ENCODE data around the gene PRKG2. TPM values are rescaled to one million over a fixed set of nuclear protein-coding genes. Genes with fewer than 3 reads are reported as not detected.

The PRKG2 gene
- total RNA-seq, 2 experiments from 2014 or later: 1.0 to 1.1 TPM

DNA sequence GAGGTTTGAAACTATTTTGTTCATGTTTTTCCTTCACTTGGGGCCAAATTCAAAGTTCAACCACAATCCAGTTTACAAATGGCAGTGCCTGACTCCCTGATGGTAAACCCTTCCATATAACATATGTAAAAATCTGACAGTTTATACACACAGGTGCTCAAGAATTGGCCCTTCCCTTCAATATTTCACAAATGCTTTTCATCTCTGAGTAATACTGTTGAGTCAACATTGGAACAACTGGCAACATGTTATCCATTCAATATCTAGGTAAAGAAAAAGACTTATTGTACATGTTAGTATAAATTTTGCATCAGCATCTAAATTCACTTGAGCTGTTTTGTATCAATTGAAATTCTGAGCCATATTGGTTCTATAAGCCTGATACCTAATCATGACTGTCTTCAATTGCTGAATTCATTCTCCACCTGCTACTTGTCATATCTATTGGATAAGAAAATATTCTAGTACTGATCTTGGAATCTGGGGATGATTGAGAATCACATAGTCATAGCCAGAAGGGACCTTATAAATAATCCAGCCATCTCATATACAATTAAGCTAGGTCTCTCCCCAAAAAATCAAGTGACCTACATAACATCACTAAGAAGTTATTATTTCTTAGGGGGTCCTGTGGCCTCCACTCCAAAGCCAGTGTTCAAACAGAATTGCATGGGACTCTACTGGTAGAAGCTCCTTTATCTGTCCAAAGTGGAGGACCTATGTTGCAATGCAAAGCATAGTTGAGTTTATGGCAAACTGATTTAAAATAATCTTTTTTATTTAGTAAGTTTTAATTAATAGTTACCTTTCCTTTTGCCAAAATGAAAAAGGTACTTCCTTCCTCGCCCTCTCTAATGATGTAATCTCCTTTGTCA lies 61.9 kb downstream of the PRKG2 start:
- Histone ChIP-seq H3K4me1 (ENCODE audit: insufficient read depth, low read length, poor library complexity, severe bottlenecking) (peaks cover 7% of the 10 kb centered on the region), H3K27ac (ENCODE audit: low read depth, low read length, poor library complexity, severe bottlenecking) (no peak overlapping the region), H3K36me3 (ENCODE audit: insufficient read depth, low read length) (no peaks in the 10 kb centered on the region), H2AFZ (ENCODE audit: low read length) (peak overlapping the region; percentile 40), H3K4me2 (ENCODE audit: low read length) (peak overlapping the region; percentile 54), H3K79me2 (ENCODE audit: insufficient read depth, low read depth, low read length) (no peaks in the 10 kb centered on the region), H4K20me1 (ENCODE audit: insufficient read depth, low read length) (no peaks in the 10 kb centered on the region), H3K9me3 (ENCODE audit: low read length) (no peaks in the 10 kb centered on the region), H3K4me3 (ENCODE audit: low read depth, low read length, poor library complexity, severe bottlenecking) (peak overlapping the region; percentile 65), H3K9me2 (ENCODE audit: insufficient read depth, low read length) (no peaks in the 10 kb centered on the region)
- no peak for DNase-seq (ENCODE audit: low spot score)
- ChIA-PET POLR2A (interaction anchor here (1.1 kb wide), 1 partner anchor 9 kb away, joined by 3 read pairs; no protein-coding TSS in a partner anchor), CTCF (ENCODE audit: unreplicated experiment) (no interaction called here)
- BruUV-seq (replicated peaks): no TSS peak
- TF ChIP-seq EZH2phosphoT487 (IDR thresholded peaks at IDR 0.05; ENCODE audit: borderline replicate concordance, low read depth, low read length): no peak
- TF ChIP-seq, protein P1, sequence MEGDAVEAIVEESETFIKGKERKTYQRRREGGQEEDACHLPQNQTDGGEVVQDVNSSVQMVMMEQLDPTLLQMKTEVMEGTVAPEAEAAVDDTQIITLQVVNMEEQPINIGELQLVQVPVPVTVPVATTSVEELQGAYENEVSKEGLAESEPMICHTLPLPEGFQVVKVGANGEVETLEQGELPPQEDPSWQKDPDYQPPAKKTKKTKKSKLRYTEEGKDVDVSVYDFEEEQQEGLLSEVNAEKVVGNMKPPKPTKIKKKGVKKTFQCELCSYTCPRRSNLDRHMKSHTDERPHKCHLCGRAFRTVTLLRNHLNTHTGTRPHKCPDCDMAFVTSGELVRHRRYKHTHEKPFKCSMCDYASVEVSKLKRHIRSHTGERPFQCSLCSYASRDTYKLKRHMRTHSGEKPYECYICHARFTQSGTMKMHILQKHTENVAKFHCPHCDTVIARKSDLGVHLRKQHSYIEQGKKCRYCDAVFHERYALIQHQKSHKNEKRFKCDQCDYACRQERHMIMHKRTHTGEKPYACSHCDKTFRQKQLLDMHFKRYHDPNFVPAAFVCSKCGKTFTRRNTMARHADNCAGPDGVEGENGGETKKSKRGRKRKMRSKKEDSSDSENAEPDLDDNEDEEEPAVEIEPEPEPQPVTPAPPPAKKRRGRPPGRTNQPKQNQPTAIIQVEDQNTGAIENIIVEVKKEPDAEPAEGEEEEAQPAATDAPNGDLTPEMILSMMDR (conservative IDR thresholded peaks at IDR 0.05; ENCODE audit: low read length): no peak
- intact Hi-C loops (cut with micrococcal nuclease; ENCODE audit: unreplicated experiment): no loop called here

GRCh38 chr4:81149976-81150375 lies 65.0 kb downstream of the PRKG2 start:
- no peaks in the 10 kb centered on the region for H4K20me1 ChIP-seq (ENCODE audit: insufficient read depth, low read length)
- no peak overlapping the region for H3K4me3 ChIP-seq (ENCODE audit: low read depth, low read length, poor library complexity, severe bottlenecking)
- intact Hi-C loops (cut with micrococcal nuclease; ENCODE audit: unreplicated experiment): no loop called here
- no peak for DNase-seq (ENCODE audit: low spot score)
- H3K4me2 ChIP-seq (ENCODE audit: low read length): no peak overlapping the region
- ChIA-PET POLR2A (no interaction called here), CTCF (ENCODE audit: unreplicated experiment) (no interaction called here)
- no peaks in the 10 kb centered on the region for H3K9me2 ChIP-seq (ENCODE audit: insufficient read depth, low read length)
- no peaks in the 10 kb centered on the region for H3K9me3 ChIP-seq (ENCODE audit: low read length)
- H3K36me3 ChIP-seq (ENCODE audit: insufficient read depth, low read length): no peaks in the 10 kb centered on the region
- no peaks in the 10 kb centered on the region for H3K79me2 ChIP-seq (ENCODE audit: insufficient read depth, low read depth, low read length)
- no peak overlapping the region for H3K27ac ChIP-seq (ENCODE audit: low read depth, low read length, poor library complexity, severe bottlenecking)
- H3K4me1 ChIP-seq (ENCODE audit: insufficient read depth, low read length, poor library complexity, severe bottlenecking): peaks cover 7% of the 10 kb centered on the region
- H2AFZ ChIP-seq (ENCODE audit: low read length): no peak overlapping the region
- TF ChIP-seq EZH2phosphoT487 (IDR thresholded peaks at IDR 0.05; ENCODE audit: borderline replicate concordance, low read depth, low read length): no peak
- TF ChIP-seq, protein P1 (conservative IDR thresholded peaks at IDR 0.05; ENCODE audit: low read length): no peak
- no TSS peak for BruUV-seq (replicated peaks)

- H2AFZ ChIP-seq (ENCODE audit: low read length): no peak overlapping the region
- intact Hi-C loops (cut with micrococcal nuclease; ENCODE audit: unreplicated experiment): no loop called here
- no peak for DNase-seq (ENCODE audit: low spot score)
- no peak overlapping the region for H3K4me2 ChIP-seq (ENCODE audit: low read length)
- TF ChIP-seq, protein P1 (conservative IDR thresholded peaks at IDR 0.05; ENCODE audit: low read length): no peak
- TF ChIP-seq EZH2phosphoT487 (IDR thresholded peaks at IDR 0.05; ENCODE audit: borderline replicate concordance, low read depth, low read length): no peak
- no peak overlapping the region for H3K27ac ChIP-seq (ENCODE audit: low read depth, low read length, poor library complexity, severe bottlenecking)
- ChIA-PET POLR2A (interaction anchor here (1.0 to 2.0 kb wide), 2 partner anchors 14 to 15 kb away, joined by 3 to 11 read pairs; no protein-coding TSS in a partner anchor), CTCF (ENCODE audit: unreplicated experiment) (no interaction called here)
- H3K9me2 ChIP-seq (ENCODE audit: insufficient read depth, low read length): no peaks in the 10 kb centered on the region
- no peaks in the 10 kb centered on the region for H3K36me3 ChIP-seq (ENCODE audit: insufficient read depth, low read length)
- no peaks in the 10 kb centered on the region for H3K79me2 ChIP-seq (ENCODE audit: insufficient read depth, low read depth, low read length)
- BruUV-seq (replicated peaks): no TSS peak
- no peaks in the 10 kb centered on the region for H4K20me1 ChIP-seq (ENCODE audit: insufficient read depth, low read length)
- H3K4me1 ChIP-seq (ENCODE audit: insufficient read depth, low read length, poor library complexity, severe bottlenecking): peaks cover 7% of the 10 kb centered on the region
- H3K4me3 ChIP-seq (ENCODE audit: low read depth, low read length, poor library complexity, severe bottlenecking): no peak overlapping the region
- no peaks in the 10 kb centered on the region for H3K9me3 ChIP-seq (ENCODE audit: low read length)
These were observed 66.4 kb downstream of the PRKG2 start for GRCh38 chr4:81148576-81148975.

Data from OCI-LY7 (cell line).